Measurements from ENCODE around the gene INHBC.

The INHBC gene

DNA sequence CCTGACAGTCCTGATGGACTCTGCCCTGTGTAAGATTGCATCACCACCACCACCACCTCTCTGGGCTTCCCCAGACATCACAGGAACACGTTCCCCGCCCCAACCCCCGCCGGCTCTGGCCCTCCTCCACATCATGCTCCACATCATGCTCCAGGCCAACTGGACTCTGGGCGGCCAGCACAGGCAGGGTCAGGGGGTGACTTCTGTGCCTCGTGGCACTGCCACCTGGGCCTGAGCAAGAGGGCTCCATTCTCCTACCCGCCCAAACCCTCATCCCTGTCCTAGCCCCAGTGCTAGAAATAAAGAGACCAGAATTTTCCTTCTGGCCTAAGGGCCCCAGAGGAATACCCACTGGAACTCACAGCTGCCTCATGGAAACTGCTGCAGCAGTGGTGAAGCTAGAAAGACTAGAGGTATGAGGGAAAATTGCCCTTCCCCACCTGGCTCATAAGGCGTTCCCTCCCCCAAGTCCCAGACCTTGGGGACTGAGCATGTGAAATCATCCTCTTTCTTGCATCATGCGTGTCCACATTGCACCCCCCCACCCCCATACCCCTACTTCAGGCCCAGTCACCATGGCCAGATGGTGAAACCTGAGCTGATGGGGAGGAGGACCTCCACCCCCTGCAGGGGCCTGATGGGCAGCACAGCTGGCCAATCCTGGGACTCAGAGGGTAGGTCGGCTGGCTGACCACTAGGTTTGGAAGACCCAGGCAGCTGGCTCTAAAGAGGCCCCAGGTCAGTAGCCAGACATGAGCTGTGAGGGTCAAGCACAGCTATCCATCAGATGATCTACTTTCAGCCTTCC, 20.2 kb downstream of the INHBC start, which contains the start of gene INHBE:
Gene INHBE, plus strand, starts transcription at position 742 of the 808 bp plus-strand sequence. CDS start 230 bp downstream, outside the sequence.
- no peak for DNase-seq (ENCODE audit: low spot score)

GRCh38 chr12:57455374-57456144, 21.0 kb downstream of the INHBC start:
- DNase-seq (ENCODE audit: low spot score): no peak

DNA sequence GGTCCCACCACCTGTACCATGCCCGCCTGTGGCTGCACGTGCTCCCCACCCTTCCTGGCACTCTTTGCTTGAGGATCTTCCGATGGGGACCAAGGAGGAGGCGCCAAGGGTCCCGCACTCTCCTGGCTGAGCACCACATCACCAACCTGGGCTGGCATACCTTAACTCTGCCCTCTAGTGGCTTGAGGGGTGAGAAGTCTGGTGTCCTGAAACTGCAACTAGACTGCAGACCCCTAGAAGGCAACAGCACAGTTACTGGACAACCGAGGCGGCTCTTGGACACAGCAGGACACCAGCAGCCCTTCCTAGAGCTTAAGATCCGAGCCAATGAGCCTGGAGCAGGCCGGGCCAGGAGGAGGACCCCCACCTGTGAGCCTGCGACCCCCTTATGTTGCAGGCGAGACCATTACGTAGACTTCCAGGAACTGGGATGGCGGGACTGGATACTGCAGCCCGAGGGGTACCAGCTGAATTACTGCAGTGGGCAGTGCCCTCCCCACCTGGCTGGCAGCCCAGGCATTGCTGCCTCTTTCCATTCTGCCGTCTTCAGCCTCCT, 21.6 kb downstream of the INHBC start:
- peak; percentile 55 for DNase-seq (ENCODE audit: low spot score)

DNA sequence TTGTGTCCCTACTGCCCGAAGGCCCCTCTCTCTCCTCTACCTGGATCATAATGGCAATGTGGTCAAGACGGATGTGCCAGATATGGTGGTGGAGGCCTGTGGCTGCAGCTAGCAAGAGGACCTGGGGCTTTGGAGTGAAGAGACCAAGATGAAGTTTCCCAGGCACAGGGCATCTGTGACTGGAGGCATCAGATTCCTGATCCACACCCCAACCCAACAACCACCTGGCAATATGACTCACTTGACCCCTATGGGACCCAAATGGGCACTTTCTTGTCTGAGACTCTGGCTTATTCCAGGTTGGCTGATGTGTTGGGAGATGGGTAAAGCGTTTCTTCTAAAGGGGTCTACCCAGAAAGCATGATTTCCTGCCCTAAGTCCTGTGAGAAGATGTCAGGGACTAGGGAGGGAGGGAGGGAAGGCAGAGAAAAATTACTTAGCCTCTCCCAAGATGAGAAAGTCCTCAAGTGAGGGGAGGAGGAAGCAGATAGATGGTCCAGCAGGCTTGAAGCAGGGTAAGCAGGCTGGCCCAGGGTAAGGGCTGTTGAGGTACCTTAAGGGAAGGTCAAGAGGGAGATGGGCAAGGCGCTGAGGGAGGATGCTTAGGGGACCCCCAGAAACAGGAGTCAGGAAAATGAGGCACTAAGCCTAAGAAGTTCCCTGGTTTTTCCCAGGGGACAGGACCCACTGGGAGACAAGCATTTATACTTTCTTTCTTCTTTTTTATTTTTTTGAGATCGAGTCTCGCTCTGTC, 22.3 kb downstream of the INHBC start:
- DNase-seq (ENCODE audit: low spot score): no peak

GRCh38 chr12:57458665-57459054, 24.1 kb downstream of the INHBC start:
- DNase-seq (ENCODE audit: low spot score): no peak

- peak; percentile 94 for DNase-seq (ENCODE audit: low spot score)
Measured at GRCh38 chr12:57459055-57459749, 24.6 kb downstream of the INHBC start.

DNA sequence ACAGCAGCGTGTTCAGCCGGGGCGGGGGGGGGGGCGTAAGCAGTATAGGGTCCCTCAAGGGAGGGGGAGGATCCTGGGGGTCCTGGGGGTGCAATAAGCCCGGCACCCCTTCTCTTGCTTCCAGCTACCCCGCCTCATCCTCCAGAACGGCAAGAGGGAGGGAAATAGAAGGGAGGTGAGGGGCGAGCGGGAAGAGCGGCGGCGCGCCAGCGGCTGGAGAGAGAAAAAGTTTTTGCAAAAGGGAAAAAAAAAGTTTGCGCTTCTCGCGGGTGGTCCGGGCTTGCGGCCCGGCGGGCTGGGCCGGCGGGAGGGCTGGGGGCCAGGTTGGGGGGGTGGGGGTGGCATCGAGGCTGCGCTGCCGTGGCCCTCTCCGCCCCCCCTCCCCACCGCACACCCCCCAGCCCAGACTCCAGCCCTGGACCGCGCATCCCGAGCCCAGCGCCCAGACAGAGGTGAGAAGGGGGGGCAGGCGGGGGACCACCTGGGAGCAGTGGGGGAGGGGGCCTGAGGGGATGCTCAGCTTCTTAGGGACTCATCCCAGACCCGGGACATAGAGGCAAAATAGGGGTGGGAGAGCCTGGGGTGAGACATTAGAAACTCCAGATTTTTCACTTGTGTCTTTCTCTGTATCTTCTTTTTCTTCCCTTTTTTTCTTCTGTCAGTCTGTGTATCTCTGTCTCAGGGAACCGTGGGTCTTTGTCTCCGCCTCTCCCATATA, 25.3 kb downstream of the INHBC start, which contains the start of gene GLI1:
Gene GLI1, plus strand, starts transcription at position 36 of the 718 bp plus-strand sequence. CDS start 3,907 bp downstream, outside the sequence.
- DNase-seq (ENCODE audit: low spot score): no peak

GRCh38 chr12:57460468-57460784, 25.8 kb downstream of the INHBC start:
- no peak for DNase-seq (ENCODE audit: low spot score)

DNA sequence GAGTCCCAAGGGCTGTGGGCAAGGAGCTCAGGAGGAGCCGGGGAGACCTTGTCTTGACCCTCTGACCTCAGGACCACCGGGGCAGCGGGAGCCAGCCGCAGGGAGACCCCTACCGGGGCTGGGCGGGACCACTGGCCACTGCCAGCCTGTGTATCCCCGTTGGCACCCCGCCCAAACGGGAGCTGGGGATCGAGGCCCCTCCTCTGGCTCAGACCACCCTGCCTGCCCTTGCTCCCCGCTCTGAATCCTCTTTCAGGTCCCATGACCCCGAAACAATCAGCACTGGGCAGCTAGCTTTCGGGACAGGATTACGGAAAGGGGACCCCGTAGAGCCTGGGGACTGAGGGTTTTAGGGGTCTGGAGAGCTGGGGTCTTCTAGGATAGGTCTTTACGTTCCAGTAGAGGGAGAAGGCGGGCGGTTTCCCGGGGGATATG, 26.3 kb downstream of the INHBC start:
- no peak for DNase-seq (ENCODE audit: low spot score)

- no peak for DNase-seq (ENCODE audit: low spot score)
Measured at GRCh38 chr12:57461276-57461916, 26.8 kb downstream of the INHBC start.

GRCh38 chr12:57461917-57462250, 27.3 kb downstream of the INHBC start:
- no peak for DNase-seq (ENCODE audit: low spot score)

DNA sequence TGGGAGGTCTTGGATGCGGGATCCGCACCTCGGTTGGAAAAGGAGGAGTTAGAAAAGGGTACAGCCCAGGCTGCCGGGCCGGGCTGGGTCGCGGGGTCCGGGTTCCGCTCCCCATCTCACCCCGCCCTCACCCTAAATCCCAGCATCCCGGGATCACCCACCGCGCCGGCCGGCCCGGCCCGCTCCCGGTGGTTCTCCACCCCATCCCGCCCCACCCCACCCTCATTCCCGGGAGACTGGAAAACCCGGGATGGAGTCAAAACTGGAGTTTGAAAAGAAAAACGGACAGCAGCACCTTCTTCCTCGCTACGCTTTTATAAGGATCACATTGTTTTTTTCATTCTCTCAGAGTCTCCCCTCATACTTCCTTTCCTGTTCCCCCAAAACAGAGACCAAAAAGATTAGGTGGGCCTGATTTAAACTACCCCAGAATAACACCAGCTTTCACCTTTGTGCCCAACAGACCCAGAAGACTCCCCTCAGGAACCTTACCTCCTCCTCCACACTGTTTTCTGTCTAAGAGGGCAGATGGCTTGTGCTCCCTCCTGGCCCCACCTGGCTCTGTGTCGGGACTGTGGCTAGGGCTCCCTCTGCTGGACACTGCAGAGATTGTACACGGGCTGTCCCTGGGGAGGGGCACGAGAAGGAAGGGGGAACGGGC, 27.8 kb downstream of the INHBC start:
- peak; percentile 92 for DNase-seq (ENCODE audit: low spot score)

DNA sequence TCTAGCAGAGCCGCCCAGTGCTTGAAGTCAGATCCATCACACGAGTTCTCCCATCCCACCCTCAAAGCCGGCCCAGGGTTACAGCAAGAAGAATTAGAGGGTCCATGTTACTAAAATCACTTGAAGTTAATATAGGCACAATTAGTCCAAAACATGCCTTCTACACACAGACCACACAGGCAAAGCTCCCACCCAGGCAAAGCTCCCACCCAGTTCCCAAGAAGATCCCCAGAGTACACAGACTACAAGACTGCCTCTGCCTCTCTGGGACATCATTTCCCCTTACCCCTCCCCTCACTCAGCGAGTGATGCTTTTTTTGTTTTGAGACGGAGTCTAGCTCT, 28.3 kb downstream of the INHBC start:
- no peak for DNase-seq (ENCODE audit: low spot score)

- no peak for DNase-seq (ENCODE audit: low spot score)
Measured at GRCh38 chr12:57464569-57464968, 30.0 kb downstream of the INHBC start.

DNA sequence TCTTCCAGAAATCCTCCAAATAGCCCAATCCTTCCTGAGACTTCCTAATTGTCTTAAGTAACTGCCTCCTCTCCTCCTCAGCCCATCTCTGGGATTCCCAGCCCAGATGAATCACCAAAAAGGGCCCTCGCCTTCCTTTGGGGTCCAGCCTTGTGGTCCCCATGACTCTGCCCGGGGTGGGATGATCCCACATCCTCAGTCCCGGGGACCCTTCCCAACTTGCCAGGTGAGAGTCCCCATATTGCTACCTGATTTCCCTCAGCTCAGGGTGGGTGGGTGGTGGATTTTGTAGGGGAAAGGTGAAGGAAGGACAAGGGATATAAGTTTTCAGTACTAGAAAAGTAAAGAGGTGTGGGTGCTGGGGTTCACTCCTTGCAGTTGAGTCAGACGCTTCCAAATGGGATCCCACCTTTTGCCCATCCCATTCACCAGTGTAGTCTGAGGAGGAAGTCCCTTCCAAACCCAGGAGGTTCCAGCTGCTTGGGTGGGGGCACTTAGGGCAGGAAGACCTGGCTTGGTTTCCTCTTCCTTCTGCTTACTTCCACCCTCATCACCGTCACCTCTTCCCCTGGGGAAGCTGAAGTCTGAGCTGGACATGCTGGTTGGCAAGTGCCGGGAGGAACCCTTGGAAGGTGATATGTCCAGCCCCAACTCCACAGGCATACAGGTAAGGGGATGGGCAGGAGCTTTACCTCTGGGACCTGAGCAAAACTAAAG, 30.6 kb downstream of the INHBC start:
- DNase-seq (ENCODE audit: low spot score): no peak

DNA sequence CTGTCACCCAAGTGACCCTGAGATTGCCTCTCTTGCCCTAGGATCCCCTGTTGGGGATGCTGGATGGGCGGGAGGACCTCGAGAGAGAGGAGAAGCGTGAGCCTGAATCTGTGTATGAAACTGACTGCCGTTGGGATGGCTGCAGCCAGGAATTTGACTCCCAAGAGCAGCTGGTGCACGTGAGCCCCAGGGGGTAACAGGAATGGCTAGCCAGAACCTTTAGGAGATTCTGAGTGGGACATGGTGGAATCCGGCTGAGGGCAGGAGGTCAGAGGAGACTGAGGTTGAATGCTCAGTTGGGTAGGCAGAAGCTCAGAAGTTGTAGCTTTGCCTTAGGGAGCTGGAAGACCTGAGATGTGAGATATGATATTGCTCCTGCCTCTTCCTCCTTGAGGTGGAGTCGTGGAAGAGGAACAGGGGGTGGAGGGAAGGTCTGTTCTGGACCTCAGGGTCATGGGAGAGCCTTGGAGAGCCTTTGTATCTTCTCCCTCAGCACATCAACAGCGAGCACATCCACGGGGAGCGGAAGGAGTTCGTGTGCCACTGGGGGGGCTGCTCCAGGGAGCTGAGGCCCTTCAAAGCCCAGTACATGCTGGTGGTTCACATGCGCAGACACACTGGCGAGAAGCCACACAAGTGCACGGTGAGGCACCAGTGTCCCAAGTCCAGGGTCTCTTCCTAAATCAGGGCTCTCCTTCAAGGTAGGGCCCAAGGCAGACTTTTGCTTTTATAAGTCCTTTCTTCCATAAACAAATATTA, 31.3 kb downstream of the INHBC start:
- no peak for DNase-seq (ENCODE audit: low spot score)

DNA sequence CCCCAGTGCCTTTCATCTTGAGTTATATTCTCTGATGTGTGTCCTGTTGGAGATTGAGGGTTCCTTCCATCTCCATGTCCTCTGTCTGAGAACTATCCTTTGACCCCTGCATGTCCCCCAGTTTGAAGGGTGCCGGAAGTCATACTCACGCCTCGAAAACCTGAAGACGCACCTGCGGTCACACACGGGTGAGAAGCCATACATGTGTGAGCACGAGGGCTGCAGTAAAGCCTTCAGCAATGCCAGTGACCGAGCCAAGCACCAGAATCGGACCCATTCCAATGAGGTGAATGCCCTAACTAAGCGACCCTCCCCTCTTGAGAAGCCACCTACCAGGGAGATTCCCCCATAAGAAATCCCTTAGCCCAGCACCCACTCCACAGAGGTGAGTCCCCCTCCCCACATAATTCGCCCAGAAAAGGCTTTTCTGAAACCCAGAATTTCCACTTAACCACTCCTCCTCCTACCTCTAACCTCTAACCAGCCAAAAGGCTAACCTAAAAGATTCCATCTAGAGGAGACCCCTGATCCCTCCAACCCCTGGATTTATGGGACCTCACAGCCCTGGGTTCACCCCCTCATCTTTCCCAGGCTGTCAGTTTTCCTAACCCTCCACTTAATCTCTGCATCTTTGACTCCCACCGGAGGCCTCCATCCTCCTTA, 32.8 kb downstream of the INHBC start:
- no peak for DNase-seq (ENCODE audit: low spot score)

GRCh38 chr12:57467915-57468314, 33.3 kb downstream of the INHBC start:
- DNase-seq (ENCODE audit: low spot score): no peak
